ENCODE measurements around the gene RRAS2.

DNA sequence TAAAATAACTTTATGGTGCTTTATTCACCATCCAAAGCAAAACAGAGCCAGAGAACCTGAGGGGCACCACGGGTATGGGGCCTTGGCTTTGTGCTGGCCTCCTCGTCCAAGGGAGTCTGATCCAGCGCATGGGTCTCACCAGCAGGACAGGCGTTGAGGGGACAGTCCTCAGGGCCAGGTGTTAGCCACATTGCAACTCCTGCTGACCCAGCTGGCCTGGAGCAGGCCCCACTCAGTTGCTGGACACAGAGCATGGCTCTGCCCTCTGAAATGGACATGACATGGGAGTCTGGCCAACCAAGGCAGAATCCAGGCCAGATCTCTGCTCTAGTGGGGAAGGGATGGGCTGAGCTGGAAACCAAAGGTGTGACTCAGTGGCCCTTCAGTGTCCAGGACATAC, 116.2 kb downstream of the RRAS2 start:
- TF ChIP-seq EZH2 (optimal IDR thresholded peaks at IDR 0.05; ENCODE audit: low read depth, low read length) (no peak), EZH2phosphoT487 (IDR thresholded peaks at IDR 0.05; ENCODE audit: low read length) (no peak)
- TF ChIP-seq, protein P1, sequence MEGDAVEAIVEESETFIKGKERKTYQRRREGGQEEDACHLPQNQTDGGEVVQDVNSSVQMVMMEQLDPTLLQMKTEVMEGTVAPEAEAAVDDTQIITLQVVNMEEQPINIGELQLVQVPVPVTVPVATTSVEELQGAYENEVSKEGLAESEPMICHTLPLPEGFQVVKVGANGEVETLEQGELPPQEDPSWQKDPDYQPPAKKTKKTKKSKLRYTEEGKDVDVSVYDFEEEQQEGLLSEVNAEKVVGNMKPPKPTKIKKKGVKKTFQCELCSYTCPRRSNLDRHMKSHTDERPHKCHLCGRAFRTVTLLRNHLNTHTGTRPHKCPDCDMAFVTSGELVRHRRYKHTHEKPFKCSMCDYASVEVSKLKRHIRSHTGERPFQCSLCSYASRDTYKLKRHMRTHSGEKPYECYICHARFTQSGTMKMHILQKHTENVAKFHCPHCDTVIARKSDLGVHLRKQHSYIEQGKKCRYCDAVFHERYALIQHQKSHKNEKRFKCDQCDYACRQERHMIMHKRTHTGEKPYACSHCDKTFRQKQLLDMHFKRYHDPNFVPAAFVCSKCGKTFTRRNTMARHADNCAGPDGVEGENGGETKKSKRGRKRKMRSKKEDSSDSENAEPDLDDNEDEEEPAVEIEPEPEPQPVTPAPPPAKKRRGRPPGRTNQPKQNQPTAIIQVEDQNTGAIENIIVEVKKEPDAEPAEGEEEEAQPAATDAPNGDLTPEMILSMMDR (IDR thresholded peaks at IDR 0.05; ENCODE audit: low read length) = no peak
